ENCODE results near the gene ADAMTS9. TPM values are rescaled to one million over a fixed set of nuclear protein-coding genes. Genes with fewer than 3 reads are reported as not detected.
A peak's percentile ranks its signal among the peaks of the same experiment; 100 is the strongest.

Gene ADAMTS9
- total and polyA plus RNA-seq, 10 of the 15 experiments (the other 5 are each of a cell fraction or from before 2014, with no cell fraction given) = 0.08 TPM; not detected in 9

DNA sequence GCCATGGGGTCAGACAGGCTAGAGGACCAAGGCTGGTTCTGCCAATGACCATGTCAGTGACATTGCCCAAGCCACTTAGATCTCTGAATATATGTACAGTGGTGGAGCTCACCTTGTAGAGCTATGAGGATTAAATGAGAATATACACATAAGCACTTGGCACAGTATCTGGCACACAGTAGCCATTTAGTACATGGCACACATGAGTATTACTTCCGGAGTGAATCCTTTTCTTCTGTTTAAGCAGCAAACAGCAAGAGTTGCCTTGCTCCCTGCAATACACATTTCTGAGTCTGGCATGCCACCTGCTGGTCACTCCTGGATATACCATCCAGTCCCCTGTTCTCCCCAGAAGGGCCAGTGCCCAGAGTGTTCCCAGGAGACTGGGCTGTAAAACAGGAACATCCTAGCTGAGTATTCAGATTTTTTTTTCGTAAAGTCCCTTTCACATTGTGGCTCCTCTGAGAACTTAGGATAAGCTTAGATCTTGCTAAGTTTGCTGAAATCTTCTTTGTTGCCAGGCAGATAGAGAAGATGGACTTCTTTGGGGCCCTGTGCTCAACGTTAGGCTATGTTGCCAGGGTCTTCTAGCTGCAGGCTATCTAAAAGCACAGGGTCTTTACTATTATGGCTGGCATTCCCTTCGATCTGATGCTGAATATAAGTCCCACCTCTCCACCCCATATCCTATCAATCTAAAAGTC, 203.4 kb downstream of the ADAMTS9 start (continued):
- TF ChIP-seq MYB (IDR thresholded peaks at IDR 0.05; ENCODE audit: borderline replicate concordance, low read depth, low read length) (no peak), HDGF (IDR thresholded peaks at IDR 0.05) (no peak), TBL1XR1 (IDR thresholded peaks at IDR 0.05; ENCODE audit: low read depth, low read length) (no peak), RB1 (IDR thresholded peaks at IDR 0.05; ENCODE audit: borderline replicate concordance) (peak; percentile 63; the same call in 1 of the 2 replicates), RAD21 (IDR thresholded peaks at IDR 0.05; ENCODE audit: insufficient read depth, low read depth, low read length) (peak; percentile 98), NFXL1 (IDR thresholded peaks at IDR 0.05; ENCODE audit: borderline replicate concordance) (peak; percentile 90), TCF3 (IDR thresholded peaks at IDR 0.05; ENCODE audit: borderline replicate concordance, insufficient read depth, low read depth, low read length) (no peak), SREBF2 (IDR thresholded peaks at IDR 0.05; ENCODE audit: low read length) (no peak), POLR2AphosphoS2 (IDR thresholded peaks at IDR 0.05; ENCODE audit: low read depth, low read length) (no peak), GABPA (IDR thresholded peaks at IDR 0.05; ENCODE audit: low read depth) (no peak), DPF2 (IDR thresholded peaks at IDR 0.05) (0 out of 2 replicates have a peak, but pooled peaks have one; percentile 27), WRNIP1 (IDR thresholded peaks at IDR 0.05; ENCODE audit: borderline replicate concordance, low read depth, low read length) (no peak), TCF7 (IDR thresholded peaks at IDR 0.05; ENCODE audit: borderline replicate concordance) (no peak), POU2F2 (IDR thresholded peaks at IDR 0.05; ENCODE audit: borderline replicate concordance, low read depth, low read length) (no peak), JUNB (IDR thresholded peaks at IDR 0.05) (no peak), PAX8 (IDR thresholded peaks at IDR 0.05) (no peak), MXI1 (IDR thresholded peaks at IDR 0.05; ENCODE audit: low read depth, low read length) (0 out of 2 replicates have a peak, but pooled peaks have one; percentile 39), CHD1 (IDR thresholded peaks at IDR 0.05; ENCODE audit: low read depth, low read length) (no peak), JUND (IDR thresholded peaks at IDR 0.05; ENCODE audit: low read depth, low read length) (no peak), MEF2A (IDR thresholded peaks at IDR 0.05; ENCODE audit: insufficient read depth, low read depth, low read length) (no peak), PRDM15 (CRISPR knock-in tag; IDR thresholded peaks at IDR 0.05) (no peak)
- TF ChIP-seq, protein P1, sequence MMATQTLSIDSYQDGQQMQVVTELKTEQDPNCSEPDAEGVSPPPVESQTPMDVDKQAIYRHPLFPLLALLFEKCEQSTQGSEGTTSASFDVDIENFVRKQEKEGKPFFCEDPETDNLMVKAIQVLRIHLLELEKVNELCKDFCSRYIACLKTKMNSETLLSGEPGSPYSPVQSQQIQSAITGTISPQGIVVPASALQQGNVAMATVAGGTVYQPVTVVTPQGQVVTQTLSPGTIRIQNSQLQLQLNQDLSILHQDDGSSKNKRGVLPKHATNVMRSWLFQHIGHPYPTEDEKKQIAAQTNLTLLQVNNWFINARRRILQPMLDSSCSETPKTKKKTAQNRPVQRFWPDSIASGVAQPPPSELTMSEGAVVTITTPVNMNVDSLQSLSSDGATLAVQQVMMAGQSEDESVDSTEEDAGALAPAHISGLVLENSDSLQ (IDR thresholded peaks at IDR 0.05) = no peak
- TF ChIP-seq, protein P2, sequence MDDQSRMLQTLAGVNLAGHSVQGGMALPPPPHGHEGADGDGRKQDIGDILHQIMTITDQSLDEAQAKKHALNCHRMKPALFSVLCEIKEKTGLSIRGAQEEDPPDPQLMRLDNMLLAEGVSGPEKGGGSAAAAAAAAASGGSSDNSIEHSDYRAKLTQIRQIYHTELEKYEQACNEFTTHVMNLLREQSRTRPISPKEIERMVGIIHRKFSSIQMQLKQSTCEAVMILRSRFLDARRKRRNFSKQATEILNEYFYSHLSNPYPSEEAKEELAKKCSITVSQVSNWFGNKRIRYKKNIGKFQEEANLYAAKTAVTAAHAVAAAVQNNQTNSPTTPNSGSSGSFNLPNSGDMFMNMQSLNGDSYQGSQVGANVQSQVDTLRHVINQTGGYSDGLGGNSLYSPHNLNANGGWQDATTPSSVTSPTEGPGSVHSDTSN (IDR thresholded peaks at IDR 0.05; ENCODE audit: insufficient replicate concordance, low read depth, low read length) = no peak
- TF ChIP-seq, protein P3, sequence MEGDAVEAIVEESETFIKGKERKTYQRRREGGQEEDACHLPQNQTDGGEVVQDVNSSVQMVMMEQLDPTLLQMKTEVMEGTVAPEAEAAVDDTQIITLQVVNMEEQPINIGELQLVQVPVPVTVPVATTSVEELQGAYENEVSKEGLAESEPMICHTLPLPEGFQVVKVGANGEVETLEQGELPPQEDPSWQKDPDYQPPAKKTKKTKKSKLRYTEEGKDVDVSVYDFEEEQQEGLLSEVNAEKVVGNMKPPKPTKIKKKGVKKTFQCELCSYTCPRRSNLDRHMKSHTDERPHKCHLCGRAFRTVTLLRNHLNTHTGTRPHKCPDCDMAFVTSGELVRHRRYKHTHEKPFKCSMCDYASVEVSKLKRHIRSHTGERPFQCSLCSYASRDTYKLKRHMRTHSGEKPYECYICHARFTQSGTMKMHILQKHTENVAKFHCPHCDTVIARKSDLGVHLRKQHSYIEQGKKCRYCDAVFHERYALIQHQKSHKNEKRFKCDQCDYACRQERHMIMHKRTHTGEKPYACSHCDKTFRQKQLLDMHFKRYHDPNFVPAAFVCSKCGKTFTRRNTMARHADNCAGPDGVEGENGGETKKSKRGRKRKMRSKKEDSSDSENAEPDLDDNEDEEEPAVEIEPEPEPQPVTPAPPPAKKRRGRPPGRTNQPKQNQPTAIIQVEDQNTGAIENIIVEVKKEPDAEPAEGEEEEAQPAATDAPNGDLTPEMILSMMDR (IDR thresholded peaks at IDR 0.05 in 2 of 3, conservative IDR thresholded peaks at IDR 0.05 in 1 of 3; ENCODE audit: control insufficient read depth in 2 of 3, extremely low read depth in 1 of 3, insufficient read depth in 1 of 3, low read depth in 3 of 3, low read length in 3 of 3) = peak; percentile 76 to 94 (median 88); a peak in 5 of 6 replicates
